ENCODE data around the gene SLC52A3. TPM values are rescaled to one million over a fixed set of nuclear protein-coding genes. Genes with fewer than 3 reads are reported as not detected.

The SLC52A3 gene
- total RNA-seq, 1 experiment from 2014 or later, result 7.7 TPM

DNA sequence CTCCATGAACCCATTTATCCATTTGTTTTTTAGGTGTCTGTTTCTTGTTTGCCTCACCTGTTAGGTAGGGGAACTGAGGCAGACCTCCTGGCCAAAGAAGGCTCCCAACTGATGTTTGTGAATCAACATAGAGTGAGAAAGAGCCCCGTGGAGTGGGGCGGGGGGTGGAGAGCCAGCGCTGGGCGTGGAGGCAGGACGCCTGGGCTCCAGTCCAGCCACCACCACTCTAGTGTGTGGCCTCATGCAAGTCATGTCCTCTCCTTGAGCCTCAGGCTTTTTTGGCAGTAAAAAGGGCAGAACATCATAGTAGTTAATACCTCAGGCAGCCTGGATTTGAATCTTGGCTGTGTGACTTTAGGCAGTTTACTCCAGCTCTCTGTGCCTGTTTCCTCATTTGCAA, 50.5 kb downstream of the SLC52A3 start:
- Mint-ChIP-seq H3K27ac (no peak overlapping the region), H3K4me3 (no peak overlapping the region), H3K27me3 (ENCODE audit: low read depth) (peaks cover 14% of the 10 kb centered on the region; the same call in 1 of the 2 replicates), H3K4me1 (peaks cover 10% of the 10 kb centered on the region), H3K9me3 (peaks cover 6% of the 10 kb centered on the region), H3K36me3 (peaks cover 3% of the 10 kb centered on the region; the same call in 1 of the 2 replicates)
- ATAC-seq (no peak), DNase-seq (ENCODE audit: low spot score) (no peak)
- TF ChIP-seq, protein P1, sequence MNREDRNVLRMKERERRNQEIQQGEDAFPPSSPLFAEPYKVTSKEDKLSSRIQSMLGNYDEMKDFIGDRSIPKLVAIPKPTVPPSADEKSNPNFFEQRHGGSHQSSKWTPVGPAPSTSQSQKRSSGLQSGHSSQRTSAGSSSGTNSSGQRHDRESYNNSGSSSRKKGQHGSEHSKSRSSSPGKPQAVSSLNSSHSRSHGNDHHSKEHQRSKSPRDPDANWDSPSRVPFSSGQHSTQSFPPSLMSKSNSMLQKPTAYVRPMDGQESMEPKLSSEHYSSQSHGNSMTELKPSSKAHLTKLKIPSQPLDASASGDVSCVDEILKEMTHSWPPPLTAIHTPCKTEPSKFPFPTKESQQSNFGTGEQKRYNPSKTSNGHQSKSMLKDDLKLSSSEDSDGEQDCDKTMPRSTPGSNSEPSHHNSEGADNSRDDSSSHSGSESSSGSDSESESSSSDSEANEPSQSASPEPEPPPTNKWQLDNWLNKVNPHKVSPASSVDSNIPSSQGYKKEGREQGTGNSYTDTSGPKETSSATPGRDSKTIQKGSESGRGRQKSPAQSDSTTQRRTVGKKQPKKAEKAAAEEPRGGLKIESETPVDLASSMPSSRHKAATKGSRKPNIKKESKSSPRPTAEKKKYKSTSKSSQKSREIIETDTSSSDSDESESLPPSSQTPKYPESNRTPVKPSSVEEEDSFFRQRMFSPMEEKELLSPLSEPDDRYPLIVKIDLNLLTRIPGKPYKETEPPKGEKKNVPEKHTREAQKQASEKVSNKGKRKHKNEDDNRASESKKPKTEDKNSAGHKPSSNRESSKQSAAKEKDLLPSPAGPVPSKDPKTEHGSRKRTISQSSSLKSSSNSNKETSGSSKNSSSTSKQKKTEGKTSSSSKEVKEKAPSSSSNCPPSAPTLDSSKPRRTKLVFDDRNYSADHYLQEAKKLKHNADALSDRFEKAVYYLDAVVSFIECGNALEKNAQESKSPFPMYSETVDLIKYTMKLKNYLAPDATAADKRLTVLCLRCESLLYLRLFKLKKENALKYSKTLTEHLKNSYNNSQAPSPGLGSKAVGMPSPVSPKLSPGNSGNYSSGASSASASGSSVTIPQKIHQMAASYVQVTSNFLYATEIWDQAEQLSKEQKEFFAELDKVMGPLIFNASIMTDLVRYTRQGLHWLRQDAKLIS (CRISPR knock-in tag; IDR thresholded peaks at IDR 0.05; ENCODE audit: borderline replicate concordance), result no peak
- ChIA-PET POLR2A (no interaction called here), CTCF (interaction anchor here (2.7 kb wide), 1 partner anchor 51 kb away, joined by 12 read pairs; no protein-coding TSS in a partner anchor)

DNA sequence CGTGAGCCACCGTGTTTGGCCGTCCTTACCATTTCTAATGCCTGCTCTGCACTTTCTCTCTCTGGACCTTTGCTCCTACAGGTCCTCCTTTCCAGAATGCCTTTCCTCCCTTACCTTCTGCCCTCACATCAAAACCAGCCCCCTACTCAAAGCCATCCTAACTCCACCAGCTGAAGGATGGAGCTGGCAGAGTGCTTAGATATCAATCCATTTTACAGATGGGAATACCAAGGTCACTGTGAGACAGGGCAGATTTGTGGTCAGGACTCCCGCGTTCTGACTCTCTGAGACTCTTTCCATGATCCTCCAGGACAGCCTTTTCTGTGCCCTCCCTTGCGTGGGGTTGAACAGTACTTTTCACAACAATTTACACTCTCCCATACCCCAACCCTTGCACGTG, 51.0 kb downstream of the SLC52A3 start:
- CTCF ChIA-PET, result interaction anchor here (1.3 to 1.5 kb wide), 2 partner anchors 11 to 363 kb away, joined by 4 to 5 read pairs; no protein-coding TSS in a partner anchor
- peaks cover 7% of the 10 kb centered on the region for H3K9me3 Mint-ChIP-seq

More for the DNA sequence above, 51.0 kb downstream of the SLC52A3 start:
- TF ChIP-seq ELF4 (CRISPR knock-in tag; IDR thresholded peaks at IDR 0.05; ENCODE audit: low read depth) (no peak), FOXK1 (CRISPR knock-in tag; IDR thresholded peaks at IDR 0.05) (no peak), RELA (CRISPR knock-in tag; IDR thresholded peaks at IDR 0.05; ENCODE audit: borderline replicate concordance) (no peak)
- TF ChIP-seq, protein P2, sequence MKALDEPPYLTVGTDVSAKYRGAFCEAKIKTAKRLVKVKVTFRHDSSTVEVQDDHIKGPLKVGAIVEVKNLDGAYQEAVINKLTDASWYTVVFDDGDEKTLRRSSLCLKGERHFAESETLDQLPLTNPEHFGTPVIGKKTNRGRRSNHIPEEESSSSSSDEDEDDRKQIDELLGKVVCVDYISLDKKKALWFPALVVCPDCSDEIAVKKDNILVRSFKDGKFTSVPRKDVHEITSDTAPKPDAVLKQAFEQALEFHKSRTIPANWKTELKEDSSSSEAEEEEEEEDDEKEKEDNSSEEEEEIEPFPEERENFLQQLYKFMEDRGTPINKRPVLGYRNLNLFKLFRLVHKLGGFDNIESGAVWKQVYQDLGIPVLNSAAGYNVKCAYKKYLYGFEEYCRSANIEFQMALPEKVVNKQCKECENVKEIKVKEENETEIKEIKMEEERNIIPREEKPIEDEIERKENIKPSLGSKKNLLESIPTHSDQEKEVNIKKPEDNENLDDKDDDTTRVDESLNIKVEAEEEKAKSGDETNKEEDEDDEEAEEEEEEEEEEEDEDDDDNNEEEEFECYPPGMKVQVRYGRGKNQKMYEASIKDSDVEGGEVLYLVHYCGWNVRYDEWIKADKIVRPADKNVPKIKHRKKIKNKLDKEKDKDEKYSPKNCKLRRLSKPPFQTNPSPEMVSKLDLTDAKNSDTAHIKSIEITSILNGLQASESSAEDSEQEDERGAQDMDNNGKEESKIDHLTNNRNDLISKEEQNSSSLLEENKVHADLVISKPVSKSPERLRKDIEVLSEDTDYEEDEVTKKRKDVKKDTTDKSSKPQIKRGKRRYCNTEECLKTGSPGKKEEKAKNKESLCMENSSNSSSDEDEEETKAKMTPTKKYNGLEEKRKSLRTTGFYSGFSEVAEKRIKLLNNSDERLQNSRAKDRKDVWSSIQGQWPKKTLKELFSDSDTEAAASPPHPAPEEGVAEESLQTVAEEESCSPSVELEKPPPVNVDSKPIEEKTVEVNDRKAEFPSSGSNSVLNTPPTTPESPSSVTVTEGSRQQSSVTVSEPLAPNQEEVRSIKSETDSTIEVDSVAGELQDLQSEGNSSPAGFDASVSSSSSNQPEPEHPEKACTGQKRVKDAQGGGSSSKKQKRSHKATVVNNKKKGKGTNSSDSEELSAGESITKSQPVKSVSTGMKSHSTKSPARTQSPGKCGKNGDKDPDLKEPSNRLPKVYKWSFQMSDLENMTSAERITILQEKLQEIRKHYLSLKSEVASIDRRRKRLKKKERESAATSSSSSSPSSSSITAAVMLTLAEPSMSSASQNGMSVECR (CRISPR knock-in tag; IDR thresholded peaks at IDR 0.05; ENCODE audit: borderline replicate concordance), result no peak
- TF ChIP-seq, protein P3, sequence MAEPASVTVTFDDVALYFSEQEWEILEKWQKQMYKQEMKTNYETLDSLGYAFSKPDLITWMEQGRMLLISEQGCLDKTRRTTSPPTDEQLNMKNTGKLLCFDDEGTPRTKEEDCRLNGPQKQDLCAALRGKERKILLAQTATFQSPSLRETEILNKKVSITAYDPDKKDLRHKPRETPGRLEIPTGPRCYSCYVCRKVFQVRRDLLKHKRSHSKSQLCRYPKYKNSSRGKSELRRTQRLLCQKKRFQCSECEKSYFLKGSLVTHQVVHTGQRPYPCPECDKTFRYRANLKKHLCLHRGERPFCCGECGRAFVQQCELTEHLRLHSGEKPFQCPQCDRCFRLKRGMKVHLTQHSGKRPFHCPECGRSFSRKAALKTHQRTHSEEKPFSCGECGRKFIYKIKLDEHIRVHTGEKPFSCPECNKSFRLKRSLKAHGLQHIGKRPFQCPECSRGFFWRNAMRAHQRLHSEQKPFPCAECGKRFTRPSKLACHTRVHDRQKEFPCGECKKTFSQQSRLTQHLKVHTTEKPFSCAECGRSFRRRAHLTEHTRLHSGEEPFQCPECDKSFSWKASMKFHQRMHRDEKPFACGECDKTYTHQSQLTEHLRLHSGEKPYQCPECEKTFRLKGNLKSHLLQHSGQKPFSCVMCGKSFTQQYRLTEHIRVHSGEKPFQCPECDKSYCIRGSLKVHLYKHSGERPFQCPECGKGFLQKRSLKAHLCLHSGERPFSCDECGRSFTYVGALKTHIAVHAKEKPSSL (CRISPR knock-in tag; conservative IDR thresholded peaks at IDR 0.05), result no peak
- TF ChIP-seq, protein P4, sequence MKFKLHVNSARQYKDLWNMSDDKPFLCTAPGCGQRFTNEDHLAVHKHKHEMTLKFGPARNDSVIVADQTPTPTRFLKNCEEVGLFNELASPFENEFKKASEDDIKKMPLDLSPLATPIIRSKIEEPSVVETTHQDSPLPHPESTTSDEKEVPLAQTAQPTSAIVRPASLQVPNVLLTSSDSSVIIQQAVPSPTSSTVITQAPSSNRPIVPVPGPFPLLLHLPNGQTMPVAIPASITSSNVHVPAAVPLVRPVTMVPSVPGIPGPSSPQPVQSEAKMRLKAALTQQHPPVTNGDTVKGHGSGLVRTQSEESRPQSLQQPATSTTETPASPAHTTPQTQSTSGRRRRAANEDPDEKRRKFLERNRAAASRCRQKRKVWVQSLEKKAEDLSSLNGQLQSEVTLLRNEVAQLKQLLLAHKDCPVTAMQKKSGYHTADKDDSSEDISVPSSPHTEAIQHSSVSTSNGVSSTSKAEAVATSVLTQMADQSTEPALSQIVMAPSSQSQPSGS (CRISPR knock-in tag; IDR thresholded peaks at IDR 0.05; ENCODE audit: borderline replicate concordance, low read depth), result no peak
- DNase-seq (ENCODE audit: low spot score) (no peak), ATAC-seq (no peak)
- Mint-ChIP-seq H3K4me1 (peaks cover 10% of the 10 kb centered on the region), H3K36me3 (peaks cover 3% of the 10 kb centered on the region; the same call in 1 of the 2 replicates), H3K27ac (no peak overlapping the region), H3K4me3 (no peak overlapping the region), H3K27me3 (ENCODE audit: low read depth) (peaks cover 14% of the 10 kb centered on the region; the same call in 1 of the 2 replicates)
- POLR2A ChIA-PET, result no interaction called here

Measured in WTC11 (cell line).